BE2C (cell line): ENCODE measurements around the gene SPATA17.
"Not testable (repeated sequence)": the region's sequence is repeated elsewhere in the genome, so short reads cannot be mapped to it uniquely, and the experiment has no call there.

ENCODE experiments used
- DNase-seq: peaks from one replicate; pipeline ENCODE4 v3.0.0-alpha.2; 2020
- H3K27me3 ChIP-seq: fragments of 250-450 bp; sonication (Bioruptor Pico); 2 replicates; pipeline ENCODE4 v1.5.1; 2020; ENCODE audit warnings: mild to moderate bottlenecking
- H3K36me3 ChIP-seq: fragments of 250-450 bp; sonication (Bioruptor Pico); 2 replicates; pipeline ENCODE4 v1.5.1; 2020; ENCODE audit warnings: mild to moderate bottlenecking
- H3K4me1 ChIP-seq: fragments of 250-450 bp; sonication (Bioruptor Pico); 2 replicates; pipeline ENCODE4 v1.5.1; 2020
- H3K4me3 ChIP-seq: 2 replicates; pipeline ENCODE4 v1.5.1; 2011; ENCODE audit warnings: low read depth, low read length
- H3K9me3 ChIP-seq: fragments of 250-450 bp; sonication (Bioruptor Pico); 2 replicates; pipeline ENCODE4 v1.5.1; 2020
- TF ChIP-seq, protein P1 (sequence below): IDR thresholded peaks from 2 replicates; pipeline ENCODE4 v1.5.1; 2012; ENCODE audit warnings: mild to moderate bottlenecking, low read depth, low read length

Gene SPATA17

DNA sequence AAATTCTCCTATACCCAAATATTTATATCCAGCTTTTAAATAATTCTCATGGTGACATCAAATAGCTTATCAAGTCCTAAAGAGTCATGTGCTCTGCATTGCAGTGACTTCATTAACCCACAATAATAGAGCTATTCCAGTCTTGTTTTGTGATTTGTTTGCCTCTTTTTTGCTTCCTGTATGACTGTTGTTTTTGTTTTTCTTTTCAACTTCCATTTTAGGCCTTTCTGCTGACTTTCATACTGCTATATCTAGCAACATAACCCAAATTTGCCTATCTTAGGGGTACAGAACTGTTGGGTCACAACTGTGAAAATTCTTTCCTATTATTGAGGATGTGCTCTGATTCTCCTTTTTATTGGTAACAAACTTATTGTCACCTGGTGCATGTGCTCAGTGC is 30.3 kb downstream of the SPATA17 start:
- Histone ChIP-seq H3K36me3 (no peaks in the 10 kb centered on the region), H3K9me3 (no peaks in the 10 kb centered on the region), H3K4me3 (no peak overlapping the region), H3K4me1 (no peaks in the 10 kb centered on the region), H3K27me3 (no peaks in the 10 kb centered on the region)
- DNase-seq = no peak
- TF ChIP-seq, protein P1, sequence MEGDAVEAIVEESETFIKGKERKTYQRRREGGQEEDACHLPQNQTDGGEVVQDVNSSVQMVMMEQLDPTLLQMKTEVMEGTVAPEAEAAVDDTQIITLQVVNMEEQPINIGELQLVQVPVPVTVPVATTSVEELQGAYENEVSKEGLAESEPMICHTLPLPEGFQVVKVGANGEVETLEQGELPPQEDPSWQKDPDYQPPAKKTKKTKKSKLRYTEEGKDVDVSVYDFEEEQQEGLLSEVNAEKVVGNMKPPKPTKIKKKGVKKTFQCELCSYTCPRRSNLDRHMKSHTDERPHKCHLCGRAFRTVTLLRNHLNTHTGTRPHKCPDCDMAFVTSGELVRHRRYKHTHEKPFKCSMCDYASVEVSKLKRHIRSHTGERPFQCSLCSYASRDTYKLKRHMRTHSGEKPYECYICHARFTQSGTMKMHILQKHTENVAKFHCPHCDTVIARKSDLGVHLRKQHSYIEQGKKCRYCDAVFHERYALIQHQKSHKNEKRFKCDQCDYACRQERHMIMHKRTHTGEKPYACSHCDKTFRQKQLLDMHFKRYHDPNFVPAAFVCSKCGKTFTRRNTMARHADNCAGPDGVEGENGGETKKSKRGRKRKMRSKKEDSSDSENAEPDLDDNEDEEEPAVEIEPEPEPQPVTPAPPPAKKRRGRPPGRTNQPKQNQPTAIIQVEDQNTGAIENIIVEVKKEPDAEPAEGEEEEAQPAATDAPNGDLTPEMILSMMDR = no peak

DNA sequence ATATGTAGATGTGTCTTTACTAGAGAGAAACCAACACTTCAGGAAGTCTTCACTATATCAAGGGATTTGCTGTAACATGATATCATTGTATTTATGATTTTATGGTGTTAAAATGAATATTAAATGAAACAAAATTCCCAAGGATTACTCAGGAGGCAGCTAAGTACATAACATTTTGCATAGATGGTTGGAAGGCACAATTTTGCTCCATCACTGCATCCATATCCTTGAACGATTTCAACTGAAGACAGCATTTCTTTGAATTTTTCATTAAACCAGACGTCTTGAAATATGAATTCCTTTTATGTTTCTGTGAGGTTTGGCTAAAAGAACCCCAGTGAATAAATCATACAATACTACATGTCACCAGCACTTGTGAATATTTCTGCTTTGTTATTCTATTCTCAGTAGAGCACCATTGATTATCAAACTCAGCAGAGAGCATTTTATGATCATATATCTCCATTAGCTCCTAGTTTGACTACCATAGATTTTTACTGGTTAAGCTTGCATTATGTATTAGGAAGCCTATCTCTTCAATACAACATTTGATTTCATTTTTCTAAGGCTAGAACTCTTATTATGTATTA is 37.3 kb downstream of the SPATA17 start:
- no peak for DNase-seq
- H3K4me3 ChIP-seq = no peak overlapping the region
- TF ChIP-seq, protein P1 = no peak

DNA sequence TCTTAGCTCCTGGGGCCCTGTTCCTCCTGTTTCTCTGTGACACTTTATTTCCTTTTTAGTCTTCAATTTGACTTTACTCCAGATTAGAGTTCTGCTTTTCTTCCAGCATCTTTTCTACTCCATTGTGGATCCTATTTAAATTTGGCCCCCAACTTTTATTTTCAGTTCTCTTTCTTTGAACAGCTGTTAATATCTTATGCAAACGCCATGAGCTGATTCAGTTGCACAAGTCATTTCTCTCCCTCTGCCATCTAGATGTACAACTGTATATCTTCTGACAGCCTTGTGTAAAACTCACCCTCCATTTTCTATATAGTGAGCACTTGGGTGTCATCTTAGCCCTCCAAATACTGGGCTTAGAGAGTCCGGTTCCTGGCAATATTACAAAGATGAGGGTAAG is 42.2 kb downstream of the SPATA17 start:
- TF ChIP-seq, protein P1 = no peak
- DNase-seq = no peak
- H3K4me3 ChIP-seq = no peak overlapping the region
- H3K4me1 ChIP-seq = no peaks in the 10 kb centered on the region
- H3K9me3 ChIP-seq = no peaks in the 10 kb centered on the region
- no peaks in the 10 kb centered on the region for H3K27me3 ChIP-seq
- H3K36me3 ChIP-seq = no peaks in the 10 kb centered on the region

More for the DNA sequence above, 37.3 kb downstream of the SPATA17 start:
- no peaks in the 10 kb centered on the region for H3K9me3 ChIP-seq
- H3K4me1 ChIP-seq = no peaks in the 10 kb centered on the region
- no peaks in the 10 kb centered on the region for H3K27me3 ChIP-seq
- no peaks in the 10 kb centered on the region for H3K36me3 ChIP-seq

DNA sequence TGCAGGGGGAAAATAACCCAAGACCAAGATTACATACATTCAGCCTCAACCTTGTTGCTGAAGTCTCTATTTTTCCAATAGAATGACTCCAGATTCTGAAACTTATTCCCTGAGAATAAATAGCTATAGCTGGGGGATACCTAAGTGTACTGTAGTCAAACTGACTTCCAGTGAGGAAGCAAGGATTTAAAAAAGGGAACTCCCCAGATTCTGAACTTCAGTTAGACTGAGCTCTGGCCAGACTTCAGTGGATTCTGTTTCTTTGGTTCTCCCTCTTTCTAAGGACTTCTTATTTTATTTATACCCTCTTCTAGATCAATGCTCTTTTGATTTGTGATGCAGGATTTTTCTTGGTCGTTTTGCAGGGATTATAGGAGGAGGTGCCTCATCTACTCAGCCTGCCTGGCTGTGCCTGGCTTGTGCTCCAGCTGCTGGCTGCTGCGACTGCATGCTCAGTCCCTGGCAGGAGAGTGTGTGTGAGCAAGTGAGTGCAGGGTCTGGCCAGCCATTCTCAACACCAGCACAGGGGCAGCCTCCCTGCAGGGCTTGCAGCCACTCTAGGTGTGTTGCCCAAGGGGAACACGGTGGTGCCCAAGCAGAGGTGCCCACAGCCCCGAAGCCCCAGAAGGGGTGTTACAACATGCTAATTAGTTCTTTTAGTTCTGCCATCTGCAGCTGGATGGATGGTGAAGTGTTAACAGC is 43.0 kb downstream of the SPATA17 start:
- H3K9me3 ChIP-seq = no peaks in the 10 kb centered on the region
- H3K4me3 ChIP-seq = no peak overlapping the region
- no peaks in the 10 kb centered on the region for H3K36me3 ChIP-seq
- TF ChIP-seq, protein P1 = no peak
- DNase-seq = no peak
- H3K4me1 ChIP-seq = no peaks in the 10 kb centered on the region
- H3K27me3 ChIP-seq = no peaks in the 10 kb centered on the region

DNA sequence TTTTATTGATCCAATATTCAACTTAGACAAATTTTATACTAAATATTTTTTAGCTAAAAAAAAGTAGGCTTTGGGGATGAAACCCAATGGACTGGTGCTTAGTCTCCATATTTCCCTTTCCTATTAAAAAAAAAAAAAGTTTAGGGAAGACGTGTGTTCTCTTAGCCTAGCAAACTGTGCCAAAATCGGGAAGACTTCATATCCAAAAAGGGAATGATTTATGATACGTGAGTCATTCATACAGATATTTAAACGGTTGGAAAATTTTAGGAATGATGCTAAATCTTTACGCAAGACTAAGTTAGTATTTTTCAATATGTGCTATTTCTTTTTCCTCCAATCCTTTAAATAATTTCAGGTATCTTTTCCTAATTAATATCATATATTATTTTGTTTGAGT is 50.7 kb downstream of the SPATA17 start:
- no peaks in the 10 kb centered on the region for H3K27me3 ChIP-seq
- H3K4me1 ChIP-seq = no peaks in the 10 kb centered on the region
- no peaks in the 10 kb centered on the region for H3K36me3 ChIP-seq
- no peak for DNase-seq
- H3K9me3 ChIP-seq = no peaks in the 10 kb centered on the region
- no peak overlapping the region for H3K4me3 ChIP-seq
- TF ChIP-seq, protein P1 = no peak

DNA sequence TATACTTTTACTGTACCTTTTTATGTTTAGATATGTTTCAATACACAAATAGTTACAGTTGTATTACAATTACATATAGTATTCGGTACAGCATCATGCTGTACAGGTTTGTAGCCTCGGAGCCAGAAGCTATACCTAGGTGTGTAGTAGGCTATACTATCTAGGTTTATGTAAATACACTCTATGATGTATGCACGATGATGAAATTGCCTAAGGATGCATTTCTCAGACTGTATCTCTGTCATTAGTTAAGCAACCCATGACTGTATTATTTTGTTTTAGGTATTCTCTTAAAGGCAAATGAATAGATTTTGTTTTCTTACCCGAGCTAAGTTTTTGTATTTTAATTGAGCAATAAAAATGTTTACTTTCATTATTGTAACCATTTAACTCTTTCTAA is 56.4 kb downstream of the SPATA17 start:
- Histone ChIP-seq H3K27me3 (no peaks in the 10 kb centered on the region), H3K9me3 (no peaks in the 10 kb centered on the region), H3K4me1 (no peaks in the 10 kb centered on the region), H3K4me3 (no peak overlapping the region), H3K36me3 (no peaks in the 10 kb centered on the region)
- no peak for DNase-seq
- TF ChIP-seq, protein P1 = no peak

DNA sequence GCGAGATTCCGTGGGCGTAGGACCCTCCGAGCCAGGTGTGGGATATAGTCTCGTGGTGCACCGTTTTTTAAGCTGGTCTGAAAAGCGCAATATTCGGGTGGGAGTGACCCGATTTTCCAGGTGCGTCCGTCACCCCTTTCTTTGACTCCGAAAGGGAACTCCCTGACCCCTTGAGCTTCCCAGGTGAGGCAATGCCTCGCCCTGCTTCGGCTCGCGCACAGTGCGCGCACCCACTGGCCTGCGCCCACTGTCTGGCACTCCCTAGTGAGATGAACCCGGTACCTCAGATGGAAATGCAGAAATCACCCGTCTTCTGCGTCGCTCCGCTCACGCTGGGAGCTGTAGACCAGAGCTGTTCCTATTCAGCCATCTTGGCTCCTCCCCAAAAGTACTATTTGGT is 65.0 kb downstream of the SPATA17 start:
- not testable (repeated sequence) for H3K9me3 ChIP-seq, H3K27me3 ChIP-seq, H3K4me3 ChIP-seq, H3K36me3 ChIP-seq, DNase-seq, H3K4me1 ChIP-seq
